PC-9 (cell line): ENCODE results near the gene DOCK3.

ENCODE experiments used
- CTCF ChIP-seq: fragments of 200-600 bp; sonication (generic); conservative IDR thresholded peaks from 2 replicates; pipeline ENCODE4 v1.6.1; 2017; ENCODE audit warnings: mixed run types, antibody characterized with exemption, mild to moderate bottlenecking, moderate library complexity
- EZH2 ChIP-seq: fragments of 200-600 bp; sonication (generic); IDR thresholded peaks from 2 replicates; pipeline ENCODE4 v1.8.0; 2017; ENCODE audit warnings: antibody characterized with exemption, low read depth

- TF ChIP-seq EZH2 (no peak), CTCF (no peak)
Observed at GRCh38 chr3:50651445-50651844, 23.3 kb upstream of the DOCK3 start.
